VCaP (cell line): ENCODE results near the gene DCANP1.
A peak's percentile ranks its signal among the peaks of the same experiment; 100 is the strongest.

ENCODE experiments used
- H3K27ac ChIP-seq: fragments of 450-650 bp; 2 replicates; pipeline ENCODE4 v1.5.1; 2017
- CTCF ChIP-seq: fragments of 450-650 bp; conservative IDR thresholded peaks from 2 replicates; pipeline ENCODE4 v1.5.1; 2017; ENCODE audit warnings: mild to moderate bottlenecking, moderate library complexity

The DCANP1 gene

DNA sequence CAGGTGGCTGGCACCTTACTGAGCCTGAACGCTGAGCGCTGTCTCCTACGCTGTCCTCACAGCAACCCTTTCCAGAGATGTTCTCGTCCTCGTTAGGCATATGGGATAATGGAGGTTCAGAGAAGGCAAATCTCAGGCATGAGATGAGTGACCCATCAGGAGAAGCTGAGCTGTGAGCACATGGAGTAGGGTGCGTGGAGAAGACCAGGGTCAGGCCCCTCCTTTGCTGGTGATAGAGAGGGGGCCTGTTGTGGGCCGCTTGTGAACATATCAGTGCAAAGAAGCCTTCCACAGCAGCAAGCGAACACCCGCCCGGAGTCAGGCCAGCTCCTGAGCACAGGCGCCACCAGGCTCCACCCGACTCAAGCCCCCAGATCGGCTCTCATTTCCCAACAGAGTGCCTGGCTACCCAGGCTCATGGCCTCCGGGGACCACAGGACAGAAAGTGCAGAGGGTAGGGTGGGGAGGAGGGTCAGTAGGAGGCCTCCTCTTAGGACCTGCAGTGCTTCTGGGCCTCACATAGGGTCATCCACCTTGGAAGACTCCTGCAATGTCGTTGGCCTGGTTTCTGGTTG is 20.0 kb upstream of the DCANP1 start:
- H3K27ac ChIP-seq = no peak overlapping the region

DNA sequence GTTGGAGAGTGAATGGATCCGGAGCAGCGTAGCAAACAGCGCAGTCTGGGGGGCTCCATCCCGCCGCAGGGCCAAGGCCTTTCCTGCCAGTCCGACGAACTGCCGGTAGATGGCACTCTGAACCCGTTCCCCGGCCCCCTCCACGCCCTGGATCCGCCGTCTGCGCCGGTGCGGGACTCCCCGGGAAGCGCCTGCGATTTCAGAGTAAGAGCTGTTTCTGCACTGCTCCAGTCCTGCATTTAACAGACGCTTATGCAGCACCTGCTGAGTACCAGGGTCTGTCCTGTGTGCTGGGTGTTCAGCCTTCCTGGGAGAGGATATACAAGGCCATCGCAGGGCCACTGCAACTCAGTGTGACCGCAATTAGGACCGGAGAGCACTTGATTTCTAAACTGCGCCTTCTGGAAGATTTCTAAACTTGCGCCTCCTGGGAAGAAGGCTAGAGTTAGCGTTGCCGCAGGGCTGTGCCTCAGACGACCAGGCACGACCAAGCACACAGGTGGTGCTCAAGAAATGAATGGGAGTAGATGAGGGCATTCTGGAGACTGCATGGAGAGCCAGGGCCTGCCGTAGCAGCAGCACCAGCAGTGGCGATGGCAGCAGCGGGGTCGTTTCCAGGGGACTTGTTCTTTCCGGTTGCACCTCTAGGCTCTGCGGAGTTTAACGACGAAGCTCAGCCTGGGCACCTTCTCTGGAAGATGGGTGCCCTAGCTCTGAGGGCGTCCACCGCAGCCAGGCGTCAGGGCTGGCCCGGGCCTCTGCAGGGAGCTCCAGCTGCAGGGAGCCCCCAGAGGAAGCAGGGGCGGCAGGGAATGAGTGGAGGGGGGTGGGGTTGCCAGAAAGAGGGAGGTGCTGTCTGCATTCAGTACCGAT is 19.3 kb upstream of the DCANP1 start:
- H3K27ac ChIP-seq = no peak overlapping the region

More for the DNA sequence above, 20.0 kb upstream of the DCANP1 start:
- TF ChIP-seq CTCF = no peak

DNA sequence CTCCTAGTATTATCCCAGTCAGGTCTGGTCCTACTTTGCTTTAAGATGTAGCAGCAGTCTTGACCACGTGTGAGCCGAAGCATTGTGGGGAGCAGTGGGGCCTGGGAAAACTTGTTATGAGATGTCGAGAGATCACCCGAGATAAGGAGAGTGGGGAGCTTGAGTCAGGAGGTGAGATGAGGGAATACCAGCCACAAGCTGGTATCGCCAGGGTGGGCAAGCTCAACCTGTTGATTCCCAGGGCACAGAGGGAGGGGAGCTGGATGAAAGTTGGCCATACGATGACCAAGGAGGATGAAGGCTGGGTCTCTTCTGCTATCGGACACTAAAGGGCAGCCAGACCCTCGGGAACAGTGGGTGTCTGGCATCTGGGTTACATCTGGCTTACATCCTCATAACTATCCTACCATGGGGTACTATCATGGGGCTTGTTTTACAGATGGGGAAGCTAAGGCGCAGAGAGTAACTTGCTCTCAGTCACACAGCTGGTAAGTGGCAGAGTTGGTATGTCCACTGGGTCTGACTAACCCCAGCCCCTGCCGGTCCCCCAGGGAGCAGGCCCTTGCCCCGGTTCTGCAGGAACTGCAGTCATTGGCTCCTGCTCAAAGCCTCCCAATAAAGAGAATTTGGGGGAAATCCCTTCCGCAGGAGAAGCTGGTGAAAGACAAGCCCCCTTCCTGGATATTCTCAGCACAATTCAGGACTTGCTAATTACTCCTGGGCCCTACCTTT is 18.4 kb upstream of the DCANP1 start:
- no peak overlapping the region for H3K27ac ChIP-seq
- no peak for TF ChIP-seq CTCF

More for the DNA sequence above, 19.3 kb upstream of the DCANP1 start:
- TF ChIP-seq CTCF = peak; percentile 94

DNA sequence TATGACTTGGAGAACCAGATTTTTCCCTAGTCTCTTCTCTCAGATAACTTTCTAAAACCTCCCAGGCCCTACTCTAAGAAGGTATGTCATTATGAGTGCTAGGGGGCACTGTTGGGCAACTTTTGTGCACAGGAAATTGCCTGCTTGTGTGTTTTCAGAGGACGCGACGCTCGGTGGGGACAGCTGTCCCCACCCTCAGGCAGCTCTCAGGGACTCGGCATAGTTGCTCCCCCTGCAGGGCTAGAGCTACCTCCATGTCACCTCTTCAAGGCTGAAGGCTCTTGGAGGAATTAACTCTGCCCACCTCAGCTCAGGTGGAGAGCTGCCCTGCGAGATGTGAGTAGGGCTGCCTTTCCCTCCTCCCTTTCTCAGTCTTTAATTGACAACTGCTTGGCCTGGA is 15.2 kb upstream of the DCANP1 start:
- no peak overlapping the region for H3K27ac ChIP-seq
- TF ChIP-seq CTCF = peak; percentile 68

GRCh38 chr5:135461481-135462151 is 14.5 kb upstream of the DCANP1 start:
- no peak overlapping the region for H3K27ac ChIP-seq
- TF ChIP-seq CTCF = no peak

DNA sequence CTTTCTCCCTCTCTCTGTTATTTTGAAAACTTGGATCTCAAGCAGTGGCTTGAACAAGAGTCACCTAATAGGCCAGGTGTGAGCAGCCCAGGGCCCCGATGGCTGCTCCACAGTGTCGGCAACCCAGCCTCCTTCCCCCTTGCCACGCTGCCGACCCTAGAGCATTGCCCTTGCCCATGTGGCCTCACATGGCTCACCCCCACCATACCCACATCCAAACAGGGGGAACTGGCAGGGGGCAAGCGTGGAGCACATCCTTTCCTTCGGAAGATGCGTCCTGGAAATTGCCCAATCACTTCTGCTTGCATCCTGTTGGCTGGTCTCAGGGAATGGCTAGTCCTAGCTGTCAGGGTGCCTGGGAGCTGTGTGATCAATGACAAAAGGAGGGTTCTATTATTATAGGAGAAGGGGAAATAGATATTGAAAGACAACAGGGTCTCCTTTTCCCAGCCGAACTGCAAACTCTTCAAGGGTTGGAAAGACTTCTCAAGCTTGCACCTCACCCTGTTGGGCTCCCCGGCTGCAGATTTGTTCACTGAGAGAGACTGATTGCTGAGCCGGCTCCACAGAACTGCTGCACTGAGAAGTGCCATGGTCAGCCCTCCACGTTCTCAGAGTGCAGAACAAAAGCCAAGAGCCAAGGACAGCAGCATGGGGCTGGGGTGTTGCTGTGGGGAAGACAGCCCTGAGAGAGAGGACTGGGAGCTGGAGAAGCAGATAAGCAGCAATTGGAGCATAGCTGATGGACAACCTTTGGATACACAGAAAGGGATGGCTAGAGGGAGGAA is 13.3 kb upstream of the DCANP1 start:
- no peak for TF ChIP-seq CTCF
- no peak overlapping the region for H3K27ac ChIP-seq
